HepG2 (cell line): ENCODE results near the gene CYTH1. TPM values are rescaled to one million over a fixed set of nuclear protein-coding genes. Genes with fewer than 3 reads are reported as not detected.

Experiments used
- ASH2L ChIP-seq: fragments of 300-600, 200-600 bp; sonication (generic); IDR thresholded peaks from 2 replicates; pipeline ENCODE4 v1.7.0; 2017; ENCODE audit warnings: low read depth, mild to moderate bottlenecking, moderate library complexity, mixed read lengths, low read length; ENCODE audit not compliant: insufficient read length
- HOXA7 ChIP-seq: sonication (generic); formaldehyde crosslinking; IDR thresholded peaks from 2 replicates; pipeline ENCODE4 v1.8.1; 2022; ENCODE audit warnings: mild to moderate bottlenecking, missing genetic modification reagents, moderate library complexity
- RFXANK ChIP-seq: IDR thresholded peaks from 2 replicates; pipeline ENCODE4 v1.6.1; 2016
- SP140L ChIP-seq: sonication (generic); formaldehyde crosslinking; IDR thresholded peaks from 2 replicates; pipeline ENCODE4 v1.4.0; 2020; ENCODE audit warnings: missing genetic modification reagents, borderline replicate concordance
- WIZ ChIP-seq: sonication (generic); formaldehyde crosslinking; IDR thresholded peaks from 2 replicates; pipeline ENCODE4 v1.5.1; 2020; ENCODE audit warnings: mild to moderate bottlenecking, missing genetic modification reagents
- ZBTB42 ChIP-seq: sonication (generic); formaldehyde crosslinking; IDR thresholded peaks from 2 replicates; pipeline ENCODE4 v1.5.0; 2020; ENCODE audit warnings: mild to moderate bottlenecking, missing genetic modification reagents
- ZBTB8A ChIP-seq: sonication (generic); formaldehyde crosslinking; IDR thresholded peaks from 2 replicates; pipeline ENCODE4 v1.4.0; 2020; ENCODE audit warnings: mild to moderate bottlenecking, low read depth, missing genetic modification reagents, borderline replicate concordance
- ZSCAN30 ChIP-seq: sonication (generic); formaldehyde crosslinking; IDR thresholded peaks from 2 replicates; pipeline ENCODE4 v1.5.0; 2020; ENCODE audit warnings: mild to moderate bottlenecking, missing genetic modification reagents
- polyA plus RNA-seq, 8 experiments: library from polyadenylated mRNA; depleted of rRNA in 3 of 8; stranded (reverse) in 7 of 8; unstranded in 1 of 8; fragments of >200 nt; fragmentation: Illumina TruSeq in 4 of 8; extraction: Trizol in 4 of 8; gene quantifications; 2 replicates each; pipeline versions ENCODE4 v1.2.1 to v1.2.3, GENCODE V29; 2011 to 2016; ENCODE audit warnings: low read depth in 4 of 8, missing spikeins in 1 of 8, mixed read lengths in 1 of 8; ENCODE audit not compliant: insufficient read depth in 1 of 8
- total RNA-seq, 5 experiments: library from RNA; depleted of rRNA; stranded (reverse); fragments of >200 nt; fragmentation: Illumina TruSeq; extraction: Trizol; gene quantifications; 2 replicates each; pipeline ENCODE4 v1.2.3, GENCODE V29; 2016; ENCODE audit warnings: low read depth in 1 of 5
- TF ChIP-seq, protein P1 (sequence below): IDR thresholded peaks from 2 replicates; pipeline ENCODE4 v1.6.1; 2016; ENCODE audit warnings: mild to moderate bottlenecking, missing biosample characterization, missing genetic modification reagents
- TF ChIP-seq, protein P2 (sequence below): sonication (generic); formaldehyde crosslinking; IDR thresholded peaks from 2 replicates; pipeline ENCODE4 v1.4.0; 2020; ENCODE audit warnings: mild to moderate bottlenecking, low read depth, missing genetic modification reagents
- TF ChIP-seq, protein P3 (sequence below): sonication (generic); formaldehyde crosslinking; IDR thresholded peaks from 2 replicates; pipeline ENCODE4 v1.4.0; 2020; ENCODE audit warnings: mild to moderate bottlenecking, missing genetic modification reagents
- TF ChIP-seq, protein P4 (sequence below): sonication (generic); formaldehyde crosslinking; IDR thresholded peaks from 2 replicates; pipeline ENCODE4 v1.4.0; 2020; ENCODE audit warnings: missing genetic modification reagents
- TF ChIP-seq, protein P5 (sequence below), 2 experiments: IDR thresholded peaks; 2 replicates each; pipeline ENCODE4 v1.6.1; 2011 to 2012; ENCODE audit warnings: low read length in 2 of 2, borderline replicate concordance in 1 of 2, low read depth in 1 of 2, mild to moderate bottlenecking in 1 of 2, moderate library complexity in 1 of 2
- TF ChIP-seq, protein P6 (sequence below): sonication (generic); formaldehyde crosslinking; IDR thresholded peaks from 2 replicates; pipeline ENCODE4 v1.4.0; 2020; ENCODE audit warnings: low read depth, mild to moderate bottlenecking, missing genetic modification reagents
- TF ChIP-seq, protein P7 (sequence below): sonication (generic); formaldehyde crosslinking; IDR thresholded peaks from 2 replicates; pipeline ENCODE4 v1.8.1; 2023; ENCODE audit warnings: mild to moderate bottlenecking, inconsistent platforms, moderate library complexity, missing genetic modification reagents, borderline replicate concordance

CYTH1 gene
- total and polyA plus RNA-seq, 2 of the 13 experiments (the other 11 are each of a cell fraction or from before 2014, with no cell fraction given), result 20.1 to 48.9 TPM

DNA sequence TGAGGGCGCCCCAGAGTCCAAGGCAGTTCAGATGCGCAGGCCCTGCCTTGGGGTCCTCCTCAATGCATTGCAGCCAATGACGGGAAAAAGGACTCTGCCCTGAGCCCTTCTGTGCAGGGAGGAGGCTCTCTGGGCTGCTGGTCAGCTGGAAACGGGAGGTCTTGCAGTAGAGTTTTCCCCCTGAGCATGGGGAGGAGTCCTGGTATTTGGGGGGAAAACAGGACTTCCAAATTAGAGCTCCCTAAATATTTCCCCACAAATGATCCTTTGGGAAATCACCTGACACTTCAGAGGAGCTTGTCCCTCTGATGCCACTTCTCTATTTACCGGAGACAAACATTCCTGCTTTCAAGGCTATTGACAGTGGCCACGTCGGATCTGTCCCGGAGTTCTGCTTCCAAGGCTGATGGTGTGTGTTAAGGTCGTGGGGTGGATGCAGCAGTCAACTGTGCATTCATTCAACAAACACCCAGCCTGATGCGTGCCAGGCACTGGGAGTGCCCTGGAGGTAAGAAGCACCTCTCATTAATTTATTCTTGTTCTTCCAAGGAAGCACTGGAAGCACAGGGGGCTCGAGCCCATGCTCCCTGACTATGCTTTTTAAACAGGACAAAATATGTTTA is 131.9 kb downstream of the CYTH1 start (continued):
- TF ChIP-seq ASH2L, result peak; percentile 79
- TF ChIP-seq, protein P1, sequence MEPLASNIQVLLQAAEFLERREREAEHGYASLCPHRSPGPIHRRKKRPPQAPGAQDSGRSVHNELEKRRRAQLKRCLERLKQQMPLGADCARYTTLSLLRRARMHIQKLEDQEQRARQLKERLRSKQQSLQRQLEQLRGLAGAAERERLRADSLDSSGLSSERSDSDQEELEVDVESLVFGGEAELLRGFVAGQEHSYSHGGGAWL (CRISPR knock-in tag), result peak; percentile 59; the same call in 1 of the 2 replicates
- TF ChIP-seq, protein P2, sequence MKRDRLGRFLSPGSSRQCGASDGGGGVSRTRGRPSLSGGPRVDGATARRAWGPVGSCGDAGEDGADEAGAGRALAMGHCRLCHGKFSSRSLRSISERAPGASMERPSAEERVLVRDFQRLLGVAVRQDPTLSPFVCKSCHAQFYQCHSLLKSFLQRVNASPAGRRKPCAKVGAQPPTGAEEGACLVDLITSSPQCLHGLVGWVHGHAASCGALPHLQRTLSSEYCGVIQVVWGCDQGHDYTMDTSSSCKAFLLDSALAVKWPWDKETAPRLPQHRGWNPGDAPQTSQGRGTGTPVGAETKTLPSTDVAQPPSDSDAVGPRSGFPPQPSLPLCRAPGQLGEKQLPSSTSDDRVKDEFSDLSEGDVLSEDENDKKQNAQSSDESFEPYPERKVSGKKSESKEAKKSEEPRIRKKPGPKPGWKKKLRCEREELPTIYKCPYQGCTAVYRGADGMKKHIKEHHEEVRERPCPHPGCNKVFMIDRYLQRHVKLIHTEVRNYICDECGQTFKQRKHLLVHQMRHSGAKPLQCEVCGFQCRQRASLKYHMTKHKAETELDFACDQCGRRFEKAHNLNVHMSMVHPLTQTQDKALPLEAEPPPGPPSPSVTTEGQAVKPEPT (CRISPR knock-in tag), result no peak
- TF ChIP-seq, protein P3, sequence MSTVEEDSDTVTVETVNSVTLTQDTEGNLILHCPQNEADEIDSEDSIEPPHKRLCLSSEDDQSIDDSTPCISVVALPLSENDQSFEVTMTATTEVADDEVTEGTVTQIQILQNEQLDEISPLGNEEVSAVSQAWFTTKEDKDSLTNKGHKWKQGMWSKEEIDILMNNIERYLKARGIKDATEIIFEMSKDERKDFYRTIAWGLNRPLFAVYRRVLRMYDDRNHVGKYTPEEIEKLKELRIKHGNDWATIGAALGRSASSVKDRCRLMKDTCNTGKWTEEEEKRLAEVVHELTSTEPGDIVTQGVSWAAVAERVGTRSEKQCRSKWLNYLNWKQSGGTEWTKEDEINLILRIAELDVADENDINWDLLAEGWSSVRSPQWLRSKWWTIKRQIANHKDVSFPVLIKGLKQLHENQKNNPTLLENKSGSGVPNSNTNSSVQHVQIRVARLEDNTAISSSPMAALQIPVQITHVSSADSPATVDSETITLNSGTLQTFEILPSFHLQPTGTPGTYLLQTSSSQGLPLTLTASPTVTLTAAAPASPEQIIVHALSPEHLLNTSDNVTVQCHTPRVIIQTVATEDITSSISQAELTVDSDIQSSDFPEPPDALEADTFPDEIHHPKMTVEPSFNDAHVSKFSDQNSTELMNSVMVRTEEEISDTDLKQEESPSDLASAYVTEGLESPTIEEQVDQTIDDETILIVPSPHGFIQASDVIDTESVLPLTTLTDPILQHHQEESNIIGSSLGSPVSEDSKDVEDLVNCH (CRISPR knock-in tag), result no peak
- TF ChIP-seq ZSCAN30, result 0 out of 2 replicates have a peak, but pooled peaks have one; percentile 65
- TF ChIP-seq ZBTB8A (CRISPR knock-in tag), result no peak
- TF ChIP-seq WIZ (CRISPR knock-in tag), result no peak
- no peak for TF ChIP-seq RFXANK
- peak; percentile 62; the same call in 1 of the 2 replicates for TF ChIP-seq ZBTB42 (CRISPR knock-in tag)
- no peak for TF ChIP-seq HOXA7
- TF ChIP-seq, protein P4, sequence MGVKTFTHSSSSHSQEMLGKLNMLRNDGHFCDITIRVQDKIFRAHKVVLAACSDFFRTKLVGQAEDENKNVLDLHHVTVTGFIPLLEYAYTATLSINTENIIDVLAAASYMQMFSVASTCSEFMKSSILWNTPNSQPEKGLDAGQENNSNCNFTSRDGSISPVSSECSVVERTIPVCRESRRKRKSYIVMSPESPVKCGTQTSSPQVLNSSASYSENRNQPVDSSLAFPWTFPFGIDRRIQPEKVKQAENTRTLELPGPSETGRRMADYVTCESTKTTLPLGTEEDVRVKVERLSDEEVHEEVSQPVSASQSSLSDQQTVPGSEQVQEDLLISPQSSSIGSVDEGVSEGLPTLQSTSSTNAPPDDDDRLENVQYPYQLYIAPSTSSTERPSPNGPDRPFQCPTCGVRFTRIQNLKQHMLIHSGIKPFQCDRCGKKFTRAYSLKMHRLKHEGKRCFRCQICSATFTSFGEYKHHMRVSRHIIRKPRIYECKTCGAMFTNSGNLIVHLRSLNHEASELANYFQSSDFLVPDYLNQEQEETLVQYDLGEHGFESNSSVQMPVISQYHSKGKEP (CRISPR knock-in tag), result peak; percentile 80; the same call in 1 of the 2 replicates
- TF ChIP-seq, protein P5, sequence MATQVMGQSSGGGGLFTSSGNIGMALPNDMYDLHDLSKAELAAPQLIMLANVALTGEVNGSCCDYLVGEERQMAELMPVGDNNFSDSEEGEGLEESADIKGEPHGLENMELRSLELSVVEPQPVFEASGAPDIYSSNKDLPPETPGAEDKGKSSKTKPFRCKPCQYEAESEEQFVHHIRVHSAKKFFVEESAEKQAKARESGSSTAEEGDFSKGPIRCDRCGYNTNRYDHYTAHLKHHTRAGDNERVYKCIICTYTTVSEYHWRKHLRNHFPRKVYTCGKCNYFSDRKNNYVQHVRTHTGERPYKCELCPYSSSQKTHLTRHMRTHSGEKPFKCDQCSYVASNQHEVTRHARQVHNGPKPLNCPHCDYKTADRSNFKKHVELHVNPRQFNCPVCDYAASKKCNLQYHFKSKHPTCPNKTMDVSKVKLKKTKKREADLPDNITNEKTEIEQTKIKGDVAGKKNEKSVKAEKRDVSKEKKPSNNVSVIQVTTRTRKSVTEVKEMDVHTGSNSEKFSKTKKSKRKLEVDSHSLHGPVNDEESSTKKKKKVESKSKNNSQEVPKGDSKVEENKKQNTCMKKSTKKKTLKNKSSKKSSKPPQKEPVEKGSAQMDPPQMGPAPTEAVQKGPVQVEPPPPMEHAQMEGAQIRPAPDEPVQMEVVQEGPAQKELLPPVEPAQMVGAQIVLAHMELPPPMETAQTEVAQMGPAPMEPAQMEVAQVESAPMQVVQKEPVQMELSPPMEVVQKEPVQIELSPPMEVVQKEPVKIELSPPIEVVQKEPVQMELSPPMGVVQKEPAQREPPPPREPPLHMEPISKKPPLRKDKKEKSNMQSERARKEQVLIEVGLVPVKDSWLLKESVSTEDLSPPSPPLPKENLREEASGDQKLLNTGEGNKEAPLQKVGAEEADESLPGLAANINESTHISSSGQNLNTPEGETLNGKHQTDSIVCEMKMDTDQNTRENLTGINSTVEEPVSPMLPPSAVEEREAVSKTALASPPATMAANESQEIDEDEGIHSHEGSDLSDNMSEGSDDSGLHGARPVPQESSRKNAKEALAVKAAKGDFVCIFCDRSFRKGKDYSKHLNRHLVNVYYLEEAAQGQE (IDR thresholded peaks at IDR 0.05; ENCODE audit: borderline replicate concordance in 1 of 2, low read depth in 1 of 2, low read length in 2 of 2), result peak in 1 of 2 experiments; percentile 69; a peak in 1 of 4 replicates
- TF ChIP-seq, protein P6, sequence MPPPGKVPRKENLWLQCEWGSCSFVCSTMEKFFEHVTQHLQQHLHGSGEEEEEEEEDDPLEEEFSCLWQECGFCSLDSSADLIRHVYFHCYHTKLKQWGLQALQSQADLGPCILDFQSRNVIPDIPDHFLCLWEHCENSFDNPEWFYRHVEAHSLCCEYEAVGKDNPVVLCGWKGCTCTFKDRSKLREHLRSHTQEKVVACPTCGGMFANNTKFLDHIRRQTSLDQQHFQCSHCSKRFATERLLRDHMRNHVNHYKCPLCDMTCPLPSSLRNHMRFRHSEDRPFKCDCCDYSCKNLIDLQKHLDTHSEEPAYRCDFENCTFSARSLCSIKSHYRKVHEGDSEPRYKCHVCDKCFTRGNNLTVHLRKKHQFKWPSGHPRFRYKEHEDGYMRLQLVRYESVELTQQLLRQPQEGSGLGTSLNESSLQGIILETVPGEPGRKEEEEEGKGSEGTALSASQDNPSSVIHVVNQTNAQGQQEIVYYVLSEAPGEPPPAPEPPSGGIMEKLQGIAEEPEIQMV (CRISPR knock-in tag), result no peak
- TF ChIP-seq, protein P7, sequence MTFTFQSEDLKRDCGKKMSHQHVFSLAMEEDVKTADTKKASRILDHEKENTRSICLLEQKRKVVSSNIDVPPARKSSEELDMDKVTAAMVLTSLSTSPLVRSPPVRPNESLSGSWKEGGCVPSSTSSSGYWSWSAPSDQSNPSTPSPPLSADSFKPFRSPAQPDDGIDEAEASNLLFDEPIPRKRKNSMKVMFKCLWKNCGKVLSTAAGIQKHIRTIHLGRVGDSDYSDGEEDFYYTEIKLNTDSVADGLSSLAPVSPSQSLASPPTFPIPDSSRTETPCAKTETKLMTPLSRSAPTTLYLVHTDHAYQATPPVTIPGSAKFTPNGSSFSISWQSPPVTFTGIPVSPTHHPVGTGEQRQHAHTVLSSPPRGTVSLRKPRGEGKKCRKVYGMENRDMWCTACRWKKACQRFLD (CRISPR knock-in tag), result no peak
- 0 out of 2 replicates have a peak, but pooled peaks have one; percentile 40 for TF ChIP-seq SP140L
